ENCODE measurements around the gene HDHD3. TPM values are rescaled to one million over a fixed set of nuclear protein-coding genes. Genes with fewer than 3 reads are reported as not detected.
"Not testable (repeated sequence)": the region's sequence is repeated elsewhere in the genome, so short reads cannot be mapped to it uniquely, and the experiment has no call there.

Gene HDHD3
- total RNA-seq, 4 donors from 2014 or later, result 24.9 to 69.0 (median 58.6) TPM

DNA sequence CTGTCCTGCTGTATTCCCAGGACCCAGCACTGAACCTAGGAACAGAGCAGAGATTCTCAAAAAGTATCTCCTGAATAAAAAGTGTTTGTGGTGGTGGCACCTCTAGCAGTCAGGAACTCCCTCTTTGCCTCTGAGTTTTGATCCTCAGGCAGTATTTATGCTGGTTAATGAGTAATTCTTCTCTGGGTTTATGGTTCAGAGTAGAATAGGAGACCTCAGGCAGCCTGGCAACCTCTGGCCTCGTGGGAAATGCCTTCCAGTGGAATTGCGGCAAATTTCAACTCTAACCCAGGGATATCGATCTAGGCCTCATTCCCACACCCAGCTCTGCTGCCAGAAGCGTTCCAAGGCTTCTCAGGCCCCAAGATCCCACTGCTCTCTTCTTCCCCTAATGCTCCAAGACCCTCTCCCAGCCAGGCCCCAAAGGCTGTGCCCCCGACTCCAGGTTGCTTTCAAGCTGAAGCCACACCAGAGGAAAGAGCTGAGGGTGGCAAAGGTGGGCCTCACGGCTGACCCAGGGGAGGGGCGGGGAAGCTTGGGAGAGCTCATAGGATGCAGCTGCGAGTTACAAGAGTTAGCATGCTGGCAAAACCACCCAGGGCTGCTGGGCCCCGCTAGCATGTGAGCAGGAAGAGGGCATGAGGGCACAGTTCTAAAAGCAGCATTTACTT, 10.9 kb upstream of the HDHD3 start:
- H3K4me1 ChIP-seq, result no peaks in the 10 kb centered on the region
- H3K4me3 ChIP-seq, result no peak overlapping the region
- TF ChIP-seq, protein P1, sequence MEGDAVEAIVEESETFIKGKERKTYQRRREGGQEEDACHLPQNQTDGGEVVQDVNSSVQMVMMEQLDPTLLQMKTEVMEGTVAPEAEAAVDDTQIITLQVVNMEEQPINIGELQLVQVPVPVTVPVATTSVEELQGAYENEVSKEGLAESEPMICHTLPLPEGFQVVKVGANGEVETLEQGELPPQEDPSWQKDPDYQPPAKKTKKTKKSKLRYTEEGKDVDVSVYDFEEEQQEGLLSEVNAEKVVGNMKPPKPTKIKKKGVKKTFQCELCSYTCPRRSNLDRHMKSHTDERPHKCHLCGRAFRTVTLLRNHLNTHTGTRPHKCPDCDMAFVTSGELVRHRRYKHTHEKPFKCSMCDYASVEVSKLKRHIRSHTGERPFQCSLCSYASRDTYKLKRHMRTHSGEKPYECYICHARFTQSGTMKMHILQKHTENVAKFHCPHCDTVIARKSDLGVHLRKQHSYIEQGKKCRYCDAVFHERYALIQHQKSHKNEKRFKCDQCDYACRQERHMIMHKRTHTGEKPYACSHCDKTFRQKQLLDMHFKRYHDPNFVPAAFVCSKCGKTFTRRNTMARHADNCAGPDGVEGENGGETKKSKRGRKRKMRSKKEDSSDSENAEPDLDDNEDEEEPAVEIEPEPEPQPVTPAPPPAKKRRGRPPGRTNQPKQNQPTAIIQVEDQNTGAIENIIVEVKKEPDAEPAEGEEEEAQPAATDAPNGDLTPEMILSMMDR (IDR thresholded peaks at IDR 0.05), result no peak
- TF ChIP-seq EP300 (IDR thresholded peaks at IDR 0.05) (no peak), POLR2A (IDR thresholded peaks at IDR 0.05) (no peak), POLR2AphosphoS5 (IDR thresholded peaks at IDR 0.05) (no peak)
- no peak overlapping the region for H3K27ac ChIP-seq
- DNase-seq (ENCODE audit: low spot score in 2 of 2), result no peak
- peaks cover 59% of the 10 kb centered on the region for H3K36me3 ChIP-seq
- no peaks in the 10 kb centered on the region for H3K9me3 ChIP-seq
- 76% methylated on average over 9 of the region's 9 CpGs for WGBS
- no peaks in the 10 kb centered on the region for H3K27me3 ChIP-seq

DNA sequence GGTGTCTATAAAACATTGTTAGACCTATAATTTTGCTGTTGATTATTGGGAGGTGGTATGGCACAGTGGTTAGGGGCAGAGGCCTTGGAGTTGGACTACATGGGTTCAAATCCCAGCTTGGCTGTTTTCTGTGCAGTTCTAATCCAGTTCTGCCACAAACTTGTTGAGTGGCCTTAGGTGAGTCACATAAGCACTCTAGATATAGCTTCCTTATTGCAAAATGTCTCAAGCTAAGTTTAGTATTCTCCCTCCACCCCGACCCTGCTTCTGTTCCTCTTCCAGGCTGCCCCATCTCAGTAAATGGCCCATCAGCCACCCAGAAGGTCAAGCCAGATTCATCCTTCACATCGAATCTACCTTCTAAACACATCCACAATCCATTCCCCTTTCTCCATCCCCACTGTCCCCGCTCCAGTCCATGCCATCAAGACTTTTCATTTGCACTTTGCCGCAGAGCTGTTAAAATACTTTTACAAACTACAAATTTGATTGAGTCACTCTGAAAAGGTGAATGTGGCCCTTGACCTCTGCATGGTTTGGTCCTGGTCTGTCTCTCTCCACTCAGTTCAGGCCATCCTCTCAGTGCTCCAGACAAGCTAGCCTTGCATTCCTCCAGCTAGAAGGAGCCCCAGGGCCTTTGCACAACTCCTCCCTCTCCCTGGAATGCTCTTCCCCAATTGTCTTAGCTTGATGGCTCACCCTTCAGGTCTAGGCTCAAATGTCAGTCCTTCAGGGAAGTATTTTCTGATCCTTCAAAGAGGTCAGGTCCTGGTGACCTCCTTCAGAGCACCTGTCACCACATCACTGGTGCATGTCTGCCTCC, 10.0 kb upstream of the HDHD3 start:
- DNase-seq (ENCODE audit: low spot score in 2 of 2), result no peak
- Histone ChIP-seq H3K4me3 (no peak overlapping the region), H3K27me3 (no peaks in the 10 kb centered on the region), H3K4me1 (peaks cover 8% of the 10 kb centered on the region), H3K27ac (no peak overlapping the region), H3K9me3 (no peaks in the 10 kb centered on the region), H3K36me3 (peaks cover 52% of the 10 kb centered on the region)
- WGBS, result 84% methylated on average over 4 of the region's 4 CpGs
- TF ChIP-seq EP300 (IDR thresholded peaks at IDR 0.05), result no peak
- TF ChIP-seq POLR2AphosphoS5 (IDR thresholded peaks at IDR 0.05), result no peak
- no peak for TF ChIP-seq POLR2A (IDR thresholded peaks at IDR 0.05)
- TF ChIP-seq, protein P1 (IDR thresholded peaks at IDR 0.05), result no peak

DNA sequence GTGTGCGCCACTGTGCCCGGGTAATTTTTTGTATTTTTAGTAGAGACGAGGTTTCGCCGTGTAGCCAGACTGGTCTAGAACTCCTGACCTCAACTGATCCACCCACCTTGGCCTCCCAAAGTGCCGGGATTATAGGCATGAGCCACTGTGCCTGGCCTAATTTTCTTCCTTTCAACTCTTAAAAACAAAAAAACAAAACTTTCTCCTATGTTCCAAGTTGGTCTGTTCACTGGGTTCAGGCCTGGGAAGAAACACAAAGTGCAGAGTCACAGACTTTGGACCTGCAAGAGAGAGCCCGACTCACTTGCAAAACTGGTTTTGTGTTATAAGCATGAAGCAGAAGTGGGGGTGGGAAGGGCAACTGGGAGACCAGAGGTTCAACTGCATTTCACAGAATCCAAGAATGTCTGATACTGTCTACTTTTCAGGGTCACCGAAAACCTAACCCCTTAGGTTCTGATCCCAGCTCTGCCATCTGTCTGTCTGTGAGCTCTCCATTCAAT, 5.2 kb upstream of the HDHD3 start:
- 63% methylated on average over 8 of the region's 8 CpGs for WGBS
- TF ChIP-seq POLR2A (IDR thresholded peaks at IDR 0.05) (no peak), EP300 (IDR thresholded peaks at IDR 0.05) (no peak), POLR2AphosphoS5 (IDR thresholded peaks at IDR 0.05) (no peak)
- TF ChIP-seq, protein P1 (IDR thresholded peaks at IDR 0.05), result no peak
- DNase-seq (ENCODE audit: low spot score in 2 of 2), result no peak
- H3K4me1 ChIP-seq, result peaks cover 21% of the 10 kb centered on the region
- H3K27me3 ChIP-seq, result no peaks in the 10 kb centered on the region
- no peak overlapping the region for H3K4me3 ChIP-seq
- peaks cover 3% of the 10 kb centered on the region for H3K36me3 ChIP-seq
- no peaks in the 10 kb centered on the region for H3K9me3 ChIP-seq
- peak overlapping the region; percentile 77 for H3K27ac ChIP-seq

DNA sequence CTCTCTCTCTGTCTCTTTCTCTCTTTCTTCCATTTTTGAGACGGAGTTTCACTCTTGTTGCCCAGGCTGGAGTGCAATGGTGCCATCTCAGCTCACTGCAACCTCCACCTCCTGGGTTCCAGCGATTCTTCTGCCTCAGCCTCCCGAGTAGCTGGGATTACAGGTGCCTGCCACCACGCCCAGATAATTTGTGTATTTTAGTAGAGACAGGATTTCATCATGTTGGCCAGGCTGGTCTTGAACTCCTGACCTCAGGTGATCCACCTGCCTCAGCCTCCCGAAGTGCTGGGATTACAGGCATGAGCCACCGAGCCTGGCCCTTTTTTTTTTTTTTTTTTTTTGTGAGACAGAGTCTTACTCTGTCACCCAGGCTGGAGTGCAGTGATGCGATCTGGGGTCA, 4.7 kb upstream of the HDHD3 start:
- not testable (repeated sequence) for H3K9me3 ChIP-seq; H3K36me3 ChIP-seq; DNase-seq (ENCODE audit: low spot score in 2 of 2); H3K4me3 ChIP-seq; H3K27me3 ChIP-seq
- WGBS, result 56% methylated on average over 7 of the region's 7 CpGs
- H3K4me1 ChIP-seq, result peaks cover 25% of the 10 kb centered on the region
- peak overlapping the region; percentile 77 for H3K27ac ChIP-seq

DNA sequence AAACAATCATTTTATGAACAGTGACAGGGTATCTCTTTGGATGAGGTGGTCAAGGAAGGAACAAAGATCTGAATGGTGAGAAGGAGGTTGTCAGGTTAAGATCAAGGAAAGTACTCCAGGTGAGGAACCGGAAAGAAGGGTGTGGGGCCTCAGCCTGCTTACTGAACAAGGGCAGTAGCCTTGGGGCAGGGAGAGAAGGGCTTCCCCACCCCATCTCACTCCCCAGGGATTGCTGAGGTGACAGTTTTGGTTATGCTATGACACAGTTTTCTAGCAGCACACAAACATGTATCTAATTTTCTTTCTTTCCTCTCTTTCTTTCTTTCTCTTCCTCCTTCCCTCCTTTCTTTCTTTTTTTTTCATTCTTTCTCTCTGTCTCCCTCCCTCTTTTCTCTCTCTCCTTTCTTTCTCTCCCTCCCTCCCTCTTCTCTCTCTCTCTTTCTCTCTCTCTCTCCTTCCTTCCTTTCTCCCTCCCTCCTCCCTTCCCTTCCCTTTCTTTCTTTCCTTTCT, 4.1 kb upstream of the HDHD3 start:
- no peaks in the 10 kb centered on the region for H3K36me3 ChIP-seq
- no peak overlapping the region for H3K4me3 ChIP-seq
- no peaks in the 10 kb centered on the region for H3K9me3 ChIP-seq
- H3K4me1 ChIP-seq, result peaks cover 30% of the 10 kb centered on the region
- WGBS, result 46% methylated on average over 1 of the region's 1 CpG
- H3K27ac ChIP-seq, result peak overlapping the region; percentile 77
- no peaks in the 10 kb centered on the region for H3K27me3 ChIP-seq
- no peak for TF ChIP-seq EP300 (IDR thresholded peaks at IDR 0.05)
- no peak for DNase-seq (ENCODE audit: low spot score in 2 of 2)

DNA sequence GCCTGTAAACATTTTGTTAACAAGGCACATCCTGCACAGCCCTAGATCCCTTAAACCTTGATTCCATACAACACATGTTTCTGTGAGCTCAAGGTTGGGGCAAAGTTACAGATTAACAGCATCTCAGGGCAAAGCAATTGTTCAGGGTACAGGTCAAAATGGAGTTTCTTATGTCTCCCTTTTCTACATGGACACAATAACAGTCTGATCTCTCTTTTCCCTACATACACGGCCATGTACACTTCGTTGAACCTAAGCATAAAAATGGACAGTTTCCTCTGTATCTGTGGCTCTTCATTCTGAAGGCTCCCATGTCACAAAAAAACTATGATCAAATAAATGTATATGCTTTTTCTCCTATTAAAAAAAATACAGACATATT, 3.0 kb upstream of the HDHD3 start:
- H3K36me3 ChIP-seq; H3K27ac ChIP-seq; H3K27me3 ChIP-seq; DNase-seq (ENCODE audit: low spot score in 2 of 2); H3K4me3 ChIP-seq; H3K9me3 ChIP-seq: not testable (repeated sequence)
- 86% methylated on average over 2 of the region's 2 CpGs for WGBS
- peaks cover 40% of the 10 kb centered on the region for H3K4me1 ChIP-seq

DNA sequence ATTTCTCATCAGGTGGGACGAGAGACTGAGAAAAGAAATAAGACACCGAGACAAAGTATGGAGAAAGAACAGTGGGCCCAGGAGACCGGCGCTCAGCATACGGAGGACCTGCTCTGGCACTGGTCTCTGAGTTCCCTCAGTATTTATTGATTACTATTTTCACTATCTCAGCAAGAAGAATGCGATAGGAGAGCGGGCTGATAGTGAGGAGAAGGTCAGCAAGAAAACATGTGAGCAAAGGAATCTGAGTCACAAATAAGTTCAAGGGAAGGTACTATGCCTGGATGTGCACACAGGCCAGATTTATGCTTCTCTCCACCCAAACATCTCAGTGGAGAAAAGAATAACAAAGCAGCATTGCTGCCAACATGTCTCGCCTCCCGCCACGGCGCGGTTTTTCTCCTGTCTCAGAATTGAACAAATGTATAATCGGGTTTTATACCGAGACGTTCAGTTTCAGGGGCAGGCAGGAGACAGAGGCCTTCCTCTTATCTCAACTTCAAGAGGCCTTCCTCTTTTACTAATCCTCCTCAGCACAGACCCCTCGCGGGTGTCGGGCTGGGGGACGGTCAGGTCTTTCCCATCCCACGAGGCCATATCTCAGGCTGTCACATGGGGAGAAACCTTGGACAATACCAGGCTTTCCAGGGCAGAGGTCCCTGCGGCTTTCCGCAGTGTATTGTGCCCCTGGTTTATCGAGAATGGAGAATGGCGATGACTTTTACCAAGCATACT, 2.5 kb upstream of the HDHD3 start:
- peaks cover 40% of the 10 kb centered on the region for H3K4me1 ChIP-seq
- H3K27ac ChIP-seq; H3K27me3 ChIP-seq; H3K4me3 ChIP-seq; H3K9me3 ChIP-seq; DNase-seq (ENCODE audit: low spot score in 2 of 2); H3K36me3 ChIP-seq: not testable (repeated sequence)
- WGBS, result 82% methylated on average over 24 of the region's 24 CpGs

All from suprapubic skin (tissue), 4 donors.